Kidney epithelial cell (primary cell): ENCODE results near the gene MEGF11. TPM values are rescaled to one million over a fixed set of nuclear protein-coding genes. Genes with fewer than 3 reads are reported as not detected.

Experiments used
- DNase-seq: peaks from one replicate; pipeline ENCODE4 v3.0.0-alpha.2; 2010; ENCODE audit warnings: low read depth
- H3K27me3 ChIP-seq: 2 replicates; pipeline ENCODE4 v1.6.0; 2011; ENCODE audit warnings: low read length; ENCODE audit not compliant: control insufficient read depth, insufficient read depth
- H3K36me3 ChIP-seq: 2 replicates; pipeline ENCODE4 v1.5.1; 2011; ENCODE audit warnings: low read length; ENCODE audit not compliant: control insufficient read depth, insufficient read depth
- H3K4me3 ChIP-seq: 2 replicates; pipeline ENCODE4 v1.5.1; 2011; ENCODE audit warnings: low read depth, mild to moderate bottlenecking, control low read depth, low read length
- CTCF ChIP-seq: IDR thresholded peaks from 2 replicates; pipeline ENCODE4 v1.5.1; 2011; ENCODE audit warnings: mild to moderate bottlenecking, moderate library complexity, low read length, control low read depth, inconsistent platforms; ENCODE audit not compliant: insufficient read depth, poor library complexity, severe bottlenecking
- total RNA-seq: library from RNA; depleted of rRNA; stranded (reverse); fragments of >200 nt; gene quantifications from 2 replicates; pipeline ENCODE4 v1.2.3, GENCODE V29; 2015

MEGF11 gene
- total RNA-seq, 1 donor from 2014 or later: 0.63 TPM

DNA sequence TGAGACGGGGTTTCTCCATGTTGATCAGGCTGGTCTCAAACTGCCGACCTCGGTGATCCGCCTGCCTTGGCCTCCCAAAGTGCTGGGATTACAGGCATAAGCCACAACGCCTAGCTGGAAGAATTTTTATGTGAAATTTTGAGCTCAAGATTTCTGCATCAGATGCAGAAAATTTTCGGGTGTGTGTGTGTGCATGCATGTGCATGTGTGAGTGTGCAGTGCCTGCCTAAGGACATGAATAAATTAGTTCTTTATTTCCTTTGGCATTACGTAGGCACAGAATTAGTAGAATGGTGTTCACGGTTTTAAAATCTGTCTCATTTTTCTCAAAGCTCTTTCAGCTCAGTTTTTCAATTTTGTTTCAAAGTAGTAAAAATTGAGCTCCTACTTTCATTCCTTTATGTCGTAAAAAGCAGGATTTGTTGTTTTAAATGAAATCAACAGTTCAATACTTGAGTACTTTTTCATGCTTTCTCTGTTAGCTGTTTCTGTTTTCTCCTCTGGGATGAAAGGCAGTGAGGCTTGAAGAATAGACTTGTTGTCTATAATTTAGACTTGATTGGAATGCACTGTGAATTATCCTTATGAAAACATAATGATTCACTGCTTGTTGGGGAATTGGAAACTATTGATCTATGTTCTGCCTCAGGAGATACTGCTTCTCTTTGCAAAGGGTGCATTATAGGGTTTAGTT, 407.6 kb downstream of the MEGF11 start:
- Histone ChIP-seq H3K27me3 (no peaks in the 10 kb centered on the region), H3K4me3 (no peak overlapping the region), H3K36me3 (no peaks in the 10 kb centered on the region)
- TF ChIP-seq CTCF: no peak
- DNase-seq: no peak

Other genes starting within 250 kb of the MEGF11 start
- 7.7 and 12.4 TPM in 2 replicates for gene DIS3L, start 39.8 kb upstream of the MEGF11 start, total RNA-seq
- 9.8 and 9.9 TPM in 2 replicates for gene TIPIN, start 102.9 kb upstream of the MEGF11 start, total RNA-seq
- 51.9 and 62.0 TPM in 2 replicates for gene MAP2K1, start 133.2 kb upstream of the MEGF11 start, total RNA-seq
- gene SNAPC5, start 244.0 kb upstream of the MEGF11 start, total RNA-seq: 10.1 and 26.2 TPM in 2 replicates